GM15510 (cell line): ENCODE measurements around the gene ZBTB17.

Experiments
- POLR2A ChIP-seq: IDR thresholded peaks from 3 replicates; pipeline ENCODE4 v1.6.1; 2011; ENCODE audit warnings: borderline replicate concordance; ENCODE audit not compliant: insufficient read length; ENCODE audit errors: extremely low read depth

The ZBTB17 gene

GRCh38 chr1:15959424-15959823 is 16.5 kb downstream of the ZBTB17 start:
- no peak for TF ChIP-seq POLR2A

- TF ChIP-seq POLR2A: no peak
Measured at GRCh38 chr1:15958793-15959192, 17.1 kb downstream of the ZBTB17 start.

GRCh38 chr1:15958111-15958510 is 17.8 kb downstream of the ZBTB17 start:
- no peak for TF ChIP-seq POLR2A

GRCh38 chr1:15957221-15958095 is 18.4 kb downstream of the ZBTB17 start:
- no peak for TF ChIP-seq POLR2A

- TF ChIP-seq POLR2A: no peak
Measured at GRCh38 chr1:15956150-15956549, 19.8 kb downstream of the ZBTB17 start.

- TF ChIP-seq POLR2A: no peak
Measured at GRCh38 chr1:15955552-15955951, 20.3 kb downstream of the ZBTB17 start.

GRCh38 chr1:15954316-15954715 is 21.6 kb downstream of the ZBTB17 start:
- TF ChIP-seq POLR2A: no peak

GRCh38 chr1:15953791-15954241 is 22.1 kb downstream of the ZBTB17 start:
- no peak for TF ChIP-seq POLR2A

GRCh38 chr1:15953294-15953771 is 22.6 kb downstream of the ZBTB17 start:
- TF ChIP-seq POLR2A: no peak

- TF ChIP-seq POLR2A: no peak
Measured at GRCh38 chr1:15952317-15953258, 23.3 kb downstream of the ZBTB17 start.

GRCh38 chr1:15951341-15952153 is 24.4 kb downstream of the ZBTB17 start:
- no peak for TF ChIP-seq POLR2A

GRCh38 chr1:15950763-15951295 is 25.1 kb downstream of the ZBTB17 start:
- no peak for TF ChIP-seq POLR2A

- TF ChIP-seq POLR2A: no peak
Measured at GRCh38 chr1:15950302-15950701, 25.6 kb downstream of the ZBTB17 start.
